Mucosa of rectum (tissue), 2 donors: ENCODE data around the gene CD7.
A peak's percentile ranks its signal among the peaks of the same experiment; 100 is the strongest.

Experiments used
- H3K27ac ChIP-seq, 2 donors: one replicate each; pipeline ENCODE4 v1.7.0; 2013; ENCODE audit warnings: inconsistent platforms in 2 of 2, low read depth in 2 of 2, low read length in 2 of 2
- H3K27me3 ChIP-seq, 2 donors: one replicate each; pipeline ENCODE4 v1.7.0; 2013; ENCODE audit warnings: low read length in 2 of 2; ENCODE audit not compliant: control insufficient read depth in 2 of 2, insufficient read depth in 2 of 2
- H3K36me3 ChIP-seq, 2 donors: one replicate each; pipeline ENCODE4 v1.7.0; 2013; ENCODE audit warnings: low read length in 2 of 2; ENCODE audit not compliant: control insufficient read depth in 2 of 2, insufficient read depth in 2 of 2
- H3K4me1 ChIP-seq, 2 donors: one replicate each; pipeline ENCODE4 v1.7.0; 2013; ENCODE audit warnings: low read length in 2 of 2, mild to moderate bottlenecking in 1 of 2; ENCODE audit not compliant: control insufficient read depth in 2 of 2, insufficient read depth in 2 of 2
- H3K4me3 ChIP-seq, 2 donors: one replicate each; pipeline ENCODE4 v1.7.0; 2013; ENCODE audit warnings: low read length in 2 of 2
- H3K9ac ChIP-seq, 2 donors: one replicate each; pipeline ENCODE4 v1.7.0; 2013; ENCODE audit warnings: low read length in 2 of 2, low read depth in 1 of 2, mild to moderate bottlenecking in 1 of 2
- H3K9me3 ChIP-seq, 2 donors: one replicate each; pipeline ENCODE4 v1.7.0; 2013; ENCODE audit warnings: low read length in 2 of 2; ENCODE audit not compliant: control insufficient read depth in 2 of 2
- donor health status: healthy.
- donor health status: Normal muscosa, but diverticular disease.

CD7 gene

GRCh38 chr17:82302568-82302963 lies 14.8 kb downstream of the CD7 start:
- H3K36me3 ChIP-seq = no peaks in the 10 kb centered on the region
- H3K4me1 ChIP-seq = peaks cover 14 to 19% of the 10 kb centered on the region in 2 donors
- H3K27me3 ChIP-seq = no peaks in the 10 kb centered on the region
- H3K4me3 ChIP-seq = no peak overlapping the region
- H3K27ac ChIP-seq = peak overlapping the region in 1 of 2 donors; percentile 16
- no peaks in the 10 kb centered on the region for H3K9me3 ChIP-seq
- no peak overlapping the region for H3K9ac ChIP-seq

- Histone ChIP-seq H3K9me3 (no peaks in the 10 kb centered on the region), H3K4me1 (peaks cover 19 to 24% of the 10 kb centered on the region in 2 donors), H3K9ac (peak overlapping the region in 1 of 2 donors; percentile 24), H3K36me3 (no peaks in the 10 kb centered on the region), H3K27ac (peak overlapping the region in 1 of 2 donors; percentile 16), H3K4me3 (no peak overlapping the region), H3K27me3 (no peaks in the 10 kb centered on the region)
Measured at GRCh38 chr17:82301916-82302567, 15.4 kb downstream of the CD7 start.

- H3K27me3 ChIP-seq = no peaks in the 10 kb centered on the region
- H3K4me3 ChIP-seq = no peak overlapping the region
- no peak overlapping the region for H3K27ac ChIP-seq
- no peaks in the 10 kb centered on the region for H3K36me3 ChIP-seq
- H3K4me1 ChIP-seq = peaks cover 25 to 30% of the 10 kb centered on the region in 2 donors
- H3K9ac ChIP-seq = peak overlapping the region in 1 of 2 donors; percentile 24
- no peaks in the 10 kb centered on the region for H3K9me3 ChIP-seq
Measured at GRCh38 chr17:82301300-82301915, 16.0 kb downstream of the CD7 start.

GRCh38 chr17:82300707-82301270 lies 16.6 kb downstream of the CD7 start:
- Histone ChIP-seq H3K9ac (peak overlapping the region in 1 of 2 donors; percentile 6), H3K4me1 (peaks cover 30 to 34% of the 10 kb centered on the region in 2 donors)

GRCh38 chr17:82300228-82300627 lies 17.2 kb downstream of the CD7 start:
- no peak overlapping the region for H3K27ac ChIP-seq
- H3K9ac ChIP-seq = no peak overlapping the region
- no peaks in the 10 kb centered on the region for H3K36me3 ChIP-seq
- H3K9me3 ChIP-seq = no peaks in the 10 kb centered on the region
- H3K27me3 ChIP-seq = no peaks in the 10 kb centered on the region
- H3K4me3 ChIP-seq = no peak overlapping the region
- peaks cover 33 to 37% of the 10 kb centered on the region in 2 donors for H3K4me1 ChIP-seq

More at GRCh38 chr17:82300707-82301270, 16.6 kb downstream of the CD7 start:
- no peaks in the 10 kb centered on the region for H3K27me3 ChIP-seq
- no peak overlapping the region for H3K27ac ChIP-seq
- no peaks in the 10 kb centered on the region for H3K9me3 ChIP-seq
- no peak overlapping the region for H3K4me3 ChIP-seq
- H3K36me3 ChIP-seq = no peaks in the 10 kb centered on the region

- Histone ChIP-seq H3K27me3 (no peaks in the 10 kb centered on the region), H3K4me1 (peaks cover 40 to 44% of the 10 kb centered on the region in 2 donors), H3K9me3 (no peaks in the 10 kb centered on the region), H3K9ac (no peak overlapping the region), H3K36me3 (no peaks in the 10 kb centered on the region), H3K27ac (peak overlapping the region in 1 of 2 donors; percentile 96), H3K4me3 (no peak overlapping the region)
Measured at GRCh38 chr17:82299452-82299851, 18.0 kb downstream of the CD7 start.

GRCh38 chr17:82298538-82299421 lies 18.6 kb downstream of the CD7 start:
- Histone ChIP-seq H3K27ac (peak overlapping the region; percentile 94 to 96), H3K36me3 (no peaks in the 10 kb centered on the region), H3K4me1 (peaks cover 47 to 50% of the 10 kb centered on the region in 2 donors), H3K9ac (peak overlapping the region; percentile 89 to 96), H3K27me3 (no peaks in the 10 kb centered on the region), H3K9me3 (no peaks in the 10 kb centered on the region), H3K4me3 (peak overlapping the region; percentile 76 to 86)

GRCh38 chr17:82297714-82298537 lies 19.5 kb downstream of the CD7 start:
- no peaks in the 10 kb centered on the region for H3K9me3 ChIP-seq
- H3K27me3 ChIP-seq = no peaks in the 10 kb centered on the region
- H3K36me3 ChIP-seq = no peaks in the 10 kb centered on the region
- peak overlapping the region; percentile 89 to 96 for H3K9ac ChIP-seq
- peak overlapping the region; percentile 76 to 86 for H3K4me3 ChIP-seq
- peak overlapping the region; percentile 94 to 96 for H3K27ac ChIP-seq
- peaks cover 50 to 54% of the 10 kb centered on the region in 2 donors for H3K4me1 ChIP-seq

- no peaks in the 10 kb centered on the region for H3K27me3 ChIP-seq
- no peaks in the 10 kb centered on the region for H3K9me3 ChIP-seq
- H3K4me1 ChIP-seq = peaks cover 50 to 55% of the 10 kb centered on the region in 2 donors
- peak overlapping the region; percentile 94 to 96 for H3K27ac ChIP-seq
- no peaks in the 10 kb centered on the region for H3K36me3 ChIP-seq
- H3K4me3 ChIP-seq = peak overlapping the region; percentile 76 to 86
- H3K9ac ChIP-seq = peak overlapping the region; percentile 89 to 96
Measured at GRCh38 chr17:82297280-82297713, 20.1 kb downstream of the CD7 start.
